H1 (cell line): ENCODE measurements around the gene CEP89. TPM values are rescaled to one million over a fixed set of nuclear protein-coding genes. Genes with fewer than 3 reads are reported as not detected.

Source experiments
- CTCF ChIA-PET: fragments of 300-600 bp; sonication (Branson Sonifier 250); formaldehyde crosslinking; loops from one replicate; lab custom pipeline; 2021; ENCODE audit not compliant: partially characterized antibody; lab: Charles Lee
- POLR2A ChIA-PET: fragments of 300-600 bp; sonication (Branson Sonifier 250); formaldehyde crosslinking; loops from one replicate; lab custom pipeline; 2021; ENCODE audit warnings: inconsistent platforms; ENCODE audit not compliant: partially characterized antibody; lab: Charles Lee
- DNase-seq, 2 experiments: peaks; one replicate each; pipeline versions ENCODE4 v3.0.0 to v3.0.0-alpha.2; 2010 to 2022; ENCODE audit warnings: low spot score in 2 of 2, low read depth in 1 of 2, mixed read lengths in 1 of 2
- FAIRE-seq: peaks from 2 replicates; lab custom pipeline; 2011; peaks lifted over from hg19 to GRCh38; lab: Jason Lieb, UNC
- H2AFZ ChIP-seq: 2 replicates; pipeline ENCODE4 v1.8.1; 2012; ENCODE audit warnings: low read length, inconsistent platforms
- H2AK5ac ChIP-seq: 2 replicates; pipeline ENCODE4 v1.6.1; 2013; ENCODE audit warnings: low read depth, low read length
- H2BK120ac ChIP-seq: replicated peaks from 2 replicates; pipeline ENCODE3; 2013; ENCODE audit warnings: low read depth, low read length, inconsistent platforms
- H2BK12ac ChIP-seq: 2 replicates; pipeline ENCODE4 v1.6.1; 2013; ENCODE audit warnings: low read depth, low read length
- H2BK15ac ChIP-seq: 2 replicates; pipeline ENCODE4 v1.6.1; 2013; ENCODE audit warnings: low read length
- H2BK20ac ChIP-seq: 2 replicates; pipeline ENCODE4 v1.6.1; 2013; ENCODE audit warnings: low read length
- H2BK5ac ChIP-seq: 2 replicates; pipeline ENCODE4 v1.6.1; 2013; ENCODE audit warnings: low read depth, low read length
- H3K14ac ChIP-seq: 2 replicates; pipeline ENCODE4 v1.6.1; 2013; ENCODE audit warnings: inconsistent platforms; ENCODE audit not compliant: insufficient read length
- H3K18ac ChIP-seq: 2 replicates; pipeline ENCODE4 v1.6.1; 2013; ENCODE audit warnings: low read length; ENCODE audit errors: extremely low read depth
- H3K23ac ChIP-seq: 2 replicates; pipeline ENCODE4 v1.6.1; 2013; ENCODE audit warnings: inconsistent platforms; ENCODE audit not compliant: insufficient read length
- H3K23me2 ChIP-seq: 2 replicates; pipeline ENCODE4 v1.6.1; 2013; ENCODE audit warnings: low read depth, low read length
- H3K27ac ChIP-seq: 2 replicates; pipeline ENCODE4 v1.6.1; 2011; ENCODE audit warnings: low read depth, low read length, inconsistent platforms
- H3K27me3 ChIP-seq, 4 experiments: replicated peaks in 1 of 4; 1 replicate in 1 of 4; 2 replicates in 3 of 4; pipeline versions ENCODE4 v1.6.1 to v1.8.1; 2011 to 2013; ENCODE audit warnings: low read length in 3 of 4, mild to moderate bottlenecking in 3 of 4, inconsistent platforms in 2 of 4, mixed read lengths in 2 of 4, moderate library complexity in 1 of 4; ENCODE audit not compliant: control insufficient read depth in 3 of 4, insufficient read depth in 3 of 4; ENCODE audit errors: extremely low read depth in 1 of 4
- H3K36me3 ChIP-seq, 4 experiments: 2 replicates each; pipeline versions ENCODE4 v1.6.1 to v1.8.1; 2011 to 2013; ENCODE audit warnings: mild to moderate bottlenecking in 4 of 4, low read length in 3 of 4, moderate library complexity in 2 of 4, control low read depth in 1 of 4, inconsistent platforms in 1 of 4; ENCODE audit not compliant: insufficient read depth in 4 of 4, control insufficient read depth in 2 of 4
- H3K4ac ChIP-seq: replicated peaks from 2 replicates; pipeline ENCODE3; 2013; ENCODE audit warnings: low read length, low read depth, mixed read lengths, inconsistent platforms; ENCODE audit not compliant: insufficient read length
- H3K4me1 ChIP-seq, 4 experiments: replicated peaks in 1 of 4; 1 replicate in 1 of 4; 2 replicates in 3 of 4; pipeline versions ENCODE4 v1.6.1 to v1.8.1; 2011 to 2013; ENCODE audit warnings: low read length in 3 of 4, inconsistent platforms in 2 of 4, mixed read lengths in 1 of 4; ENCODE audit not compliant: insufficient read depth in 4 of 4, control insufficient read depth in 3 of 4
- H3K4me2 ChIP-seq, 2 experiments: 2 replicates each; pipeline versions ENCODE4 v1.6.1 to v1.8.1; 2011 to 2013; ENCODE audit warnings: low read depth in 2 of 2, low read length in 2 of 2, control low read depth in 1 of 2, inconsistent platforms in 1 of 2, mild to moderate bottlenecking in 1 of 2; ENCODE audit not compliant: insufficient read depth in 1 of 2
- H3K4me3 ChIP-seq, 4 experiments: fragments of 200-600, 300-600 bp in 1 of 4; sonication (generic), shearing (Covaris generic), sonication (Bioruptor Twin) in 1 of 4; 2 replicates each; pipeline versions ENCODE4 v1.5.1 to v1.8.1; 2011 to 2016; ENCODE audit warnings: low read length in 4 of 4, low read depth in 3 of 4, control low read depth in 2 of 4, inconsistent platforms in 2 of 4, mild to moderate bottlenecking in 2 of 4, mixed read lengths in 1 of 4, moderate library complexity in 1 of 4; ENCODE audit not compliant: insufficient read depth in 2 of 4; ENCODE audit errors: extremely low read depth in 1 of 4
- H3K56ac ChIP-seq: replicated peaks from 2 replicates; pipeline ENCODE3; 2013; ENCODE audit warnings: low read depth, mild to moderate bottlenecking, mixed read lengths, low read length, inconsistent platforms; ENCODE audit not compliant: insufficient read length
- H3K79me1 ChIP-seq: 2 replicates; pipeline ENCODE4 v1.6.1; 2013; ENCODE audit warnings: low read depth, low read length, control low read depth
- H3K79me2 ChIP-seq, 2 experiments: 2 replicates each; pipeline versions ENCODE4 v1.6.1 to v1.8.1; 2012 to 2013; ENCODE audit warnings: low read length in 2 of 2, mild to moderate bottlenecking in 2 of 2, inconsistent platforms in 1 of 2; ENCODE audit not compliant: insufficient read depth in 2 of 2, control insufficient read depth in 1 of 2
- H3K9ac ChIP-seq, 4 experiments: replicated peaks in 1 of 4; 1 replicate in 1 of 4; 2 replicates in 3 of 4; pipeline versions ENCODE4 v1.6.1 to v1.8.1; 2011 to 2013; ENCODE audit warnings: low read depth in 3 of 4, low read length in 3 of 4, control low read depth in 2 of 4, mild to moderate bottlenecking in 2 of 4, moderate library complexity in 2 of 4, inconsistent platforms in 1 of 4; ENCODE audit errors: extremely low read depth in 1 of 4
- H3K9me3 ChIP-seq, 2 experiments: 2 replicates each; pipeline versions ENCODE4 v1.6.1 to v1.8.1; 2012 to 2013; ENCODE audit warnings: mild to moderate bottlenecking in 2 of 2, moderate library complexity in 2 of 2, control low read depth in 1 of 2, inconsistent platforms in 1 of 2, low read depth in 1 of 2, low read length in 1 of 2, mixed read lengths in 1 of 2; ENCODE audit not compliant: insufficient read depth in 2 of 2
- H4K20me1 ChIP-seq, 2 experiments: replicated peaks in 1 of 2; 2 replicates each; pipeline versions ENCODE3 to v1.8.1; 2011 to 2013; ENCODE audit warnings: inconsistent platforms in 2 of 2, low read length in 2 of 2, mild to moderate bottlenecking in 1 of 2; ENCODE audit not compliant: insufficient read depth in 2 of 2, control insufficient read depth in 1 of 2
- H4K5ac ChIP-seq: 2 replicates; pipeline ENCODE4 v1.6.1; 2013; ENCODE audit warnings: low read length, low read depth, mixed read lengths, inconsistent platforms; ENCODE audit not compliant: insufficient read length
- H4K8ac ChIP-seq: 2 replicates; pipeline ENCODE4 v1.8.0; 2013; ENCODE audit warnings: mild to moderate bottlenecking, moderate library complexity, low read length, inconsistent platforms; ENCODE audit not compliant: insufficient read depth; ENCODE audit errors: extremely low read depth
- H4K91ac ChIP-seq: replicated peaks from 2 replicates; pipeline ENCODE3; 2013; ENCODE audit warnings: low read length, mixed read lengths, inconsistent platforms; ENCODE audit not compliant: insufficient read length
- ATF2 ChIP-seq: IDR thresholded peaks from 2 replicates; pipeline ENCODE4 v1.6.1; 2012; ENCODE audit warnings: low read length, inconsistent platforms
- MAFK ChIP-seq: IDR thresholded peaks from 2 replicates; pipeline ENCODE4 v1.6.1; 2012; ENCODE audit warnings: low read depth, mild to moderate bottlenecking, improper control_type of control experiment, low read length
- NANOG ChIP-seq: IDR thresholded peaks from 2 replicates; pipeline ENCODE4 v1.6.1; 2011; ENCODE audit warnings: low read length, low read depth, mild to moderate bottlenecking, inconsistent platforms; ENCODE audit not compliant: insufficient read depth, poor library complexity, severe bottlenecking
- RAD21 ChIP-seq, 2 experiments: IDR thresholded peaks in 1 of 2; conservative IDR thresholded peaks in 1 of 2; 2 replicates each; pipeline ENCODE4 v1.6.1; 2011; ENCODE audit warnings: low read depth in 2 of 2, low read length in 2 of 2, improper control_type of control experiment in 1 of 2, inconsistent platforms in 1 of 2, mild to moderate bottlenecking in 1 of 2, moderate library complexity in 1 of 2
- RFX5 ChIP-seq: IDR thresholded peaks from 2 replicates; pipeline ENCODE4 v1.6.1; 2011; ENCODE audit warnings: low read depth, low read length, improper control_type of control experiment, borderline replicate concordance
- SIRT6 ChIP-seq: IDR thresholded peaks from one replicate; pipeline ENCODE4 v1.7.1; 2012; ENCODE audit warnings: low read length, inconsistent platforms
- ZNF274 ChIP-seq: IDR thresholded peaks from 2 replicates; pipeline ENCODE4 v1.7.0; 2012; ENCODE audit warnings: low read length, borderline replicate concordance; ENCODE audit errors: extremely low read depth
- WGBS, 2 experiments: shearing (Covaris generic) in 1 of 2; methylation state at CpG; one replicate each; pipeline versions ENCODE4 v1.1.6 to v1.1.7; 2013 to 2015; ENCODE audit warnings: low lambda C conversion rate in 2 of 2, mixed read lengths in 2 of 2, inconsistent platforms in 1 of 2, low coverage in 1 of 2, missing lambda C conversion rate in 1 of 2; ENCODE audit not compliant: insufficient replicate concordance in 2 of 2, insufficient coverage in 1 of 2, insufficient read length in 1 of 2; ENCODE audit errors: extremely low coverage in 1 of 2, missing lambda C conversion rate in 1 of 2; 5-methylcytosine and 5-hydroxymethylcytosine counted together
- polyA plus RNA-seq, 7 experiments: library from polyadenylated mRNA; depleted of rRNA in 3 of 7; stranded (reverse) in 5 of 7; unstranded in 2 of 7; fragments of >200 nt in 5 of 7; fragments of 200-250 nt in 2 of 7; gene quantifications; 1 replicate in 5 of 7; 2 replicates in 1 of 7; 4 replicates in 1 of 7; pipeline versions ENCODE4 v1.2.1 to v1.2.3, GENCODE V29; 2011 to 2013; ENCODE audit warnings: missing spikeins in 2 of 7, mixed read lengths in 2 of 7
- total RNA-seq: library from RNA; stranded (reverse); fragmentation: NEBNext Ultra II Directional; extraction: Animal tissue kit (Norgen Biotek cat#: 25700); gene quantifications from 2 replicates; pipeline ENCODE4 v1.2.1, GENCODE V29; 2021

Gene CEP89
- total and polyA plus RNA-seq, 2 of the 8 experiments (the other 6 are each of a cell fraction or from before 2014, with no cell fraction given), result 23.0 to 23.6 TPM

- H3K23me2 ChIP-seq, result no peaks in the 10 kb centered on the region
- H3K4me1 ChIP-seq, result no peaks in the 10 kb centered on the region
- no peak overlapping the region for H3K9ac ChIP-seq
- no peak overlapping the region for H3K23ac ChIP-seq
- no peak overlapping the region for H3K4me2 ChIP-seq
- H3K79me2 ChIP-seq, result no peaks in the 10 kb centered on the region
- ChIA-PET CTCF (no interaction called here), POLR2A (no interaction called here)
- peaks cover 0 to 6% (median 0%) of the 10 kb centered on the region in 4 experiments; a peak in 2 of 8 replicates for H3K36me3 ChIP-seq
- no peak overlapping the region for H2AFZ ChIP-seq
- H3K27me3 ChIP-seq, result no peaks in the 10 kb centered on the region
- no peak overlapping the region for H4K8ac ChIP-seq
- FAIRE-seq, result no peak
- TF ChIP-seq ATF2 (no peak), NANOG (no peak), MAFK (no peak), SIRT6 (no peak), RFX5 (no peak), ZNF274 (no peak), RAD21 (IDR thresholded peaks at IDR 0.05 in 1 of 2, conservative IDR thresholded peaks at IDR 0.05 in 1 of 2; ENCODE audit: low read depth in 2 of 2, low read length in 2 of 2) (no peak)
- H3K9me3 ChIP-seq, result no peaks in the 10 kb centered on the region
- no peak overlapping the region for H2BK120ac ChIP-seq
- no peak overlapping the region for H3K14ac ChIP-seq
- H3K79me1 ChIP-seq, result no peaks in the 10 kb centered on the region
- no peak overlapping the region for H4K5ac ChIP-seq
- no peak overlapping the region for H2BK12ac ChIP-seq
- H2BK20ac ChIP-seq, result no peak overlapping the region
- no peak overlapping the region for H2AK5ac ChIP-seq
- no peak for DNase-seq
- H3K56ac ChIP-seq, result no peak overlapping the region
- no peak overlapping the region for H4K91ac ChIP-seq
- H3K4me3 ChIP-seq, result no peak overlapping the region
- H3K18ac ChIP-seq, result no peak overlapping the region
- 91% methylated on average over 4 of the region's 4 CpGs; no CpG with 5 or more reads in 1 of the 2 experiments for WGBS, 2 experiments
- no peak overlapping the region for H3K4ac ChIP-seq
- no peaks in the 10 kb centered on the region for H4K20me1 ChIP-seq
- H2BK5ac ChIP-seq, result no peak overlapping the region
- H3K27ac ChIP-seq, result no peak overlapping the region
- no peak overlapping the region for H2BK15ac ChIP-seq
Measured at GRCh38 chr19:32911467-32911866, 60.3 kb downstream of the CEP89 start.
